SK-N-SH (cell line): ENCODE results near the gene SMARCC2. TPM values are rescaled to one million over a fixed set of nuclear protein-coding genes. Genes with fewer than 3 reads are reported as not detected.
A peak's percentile ranks its signal among the peaks of the same experiment; 100 is the strongest.

Experiments
- CTCF ChIA-PET: fragments of 300-600, 350-600 bp; formaldehyde crosslinking; extraction: SDS; loops from one replicate; lab custom pipeline; 2021; lab: Yijun Ruan, JAX
- POLR2A ChIA-PET: fragments of 350-600 bp; sonication (Branson Sonifier 250); formaldehyde crosslinking; extraction: SDS; loops from one replicate; lab custom pipeline; 2020; ENCODE audit warnings: antibody characterized with exemption, inconsistent platforms; lab: Yijun Ruan, JAX
- DNase-seq: peaks from one replicate; pipeline ENCODE4 v3.0.0; 2012
- H2AFZ ChIP-seq: fragments of 200-600 bp; sonication (generic); 2 replicates; pipeline ENCODE4 v1.8.1; 2016; ENCODE audit warnings: antibody characterized with exemption, mild to moderate bottlenecking, low read depth
- H3F3A ChIP-seq: fragments of 200-600 bp; sonication (generic); replicated peaks from 2 replicates; pipeline ENCODE3; 2016; ENCODE audit warnings: antibody characterized with exemption, mild to moderate bottlenecking; ENCODE audit not compliant: insufficient read depth
- H3K27ac ChIP-seq, 2 experiments: fragments of 200-500 bp in 1 of 2; fragments of 200-600 bp in 1 of 2; sonication (Bioruptor generic) in 1 of 2; sonication (generic), shearing (Covaris generic) in 1 of 2; 2 replicates each; pipeline versions ENCODE4 v1.5.1 to v1.6.1; 2014 to 2016; ENCODE audit warnings: low read depth in 2 of 2, inconsistent platforms in 1 of 2, low read length in 1 of 2, mild to moderate bottlenecking in 1 of 2, mixed read lengths in 1 of 2
- H3K27me3 ChIP-seq: fragments of 200-600 bp; sonication (generic), shearing (Covaris generic); 2 replicates; pipeline ENCODE4 v1.6.1; 2016; ENCODE audit warnings: mixed run types; ENCODE audit not compliant: insufficient read depth
- H3K36me3 ChIP-seq, 2 experiments: fragments of 200-500 bp in 1 of 2; fragments of 200-600 bp in 1 of 2; sonication (Bioruptor generic) in 1 of 2; sonication (generic) in 1 of 2; replicated peaks in 1 of 2; 2 replicates each; pipeline versions ENCODE3 to v1.5.1; 2014 to 2016; ENCODE audit warnings: low read length in 1 of 2, mild to moderate bottlenecking in 1 of 2; ENCODE audit not compliant: insufficient read depth in 2 of 2, control insufficient read depth in 1 of 2
- H3K4me1 ChIP-seq, 2 experiments: fragments of 200-500 bp in 1 of 2; fragments of 200-600 bp in 1 of 2; sonication (Bioruptor generic) in 1 of 2; sonication (generic), shearing (Covaris generic) in 1 of 2; 2 replicates each; pipeline versions ENCODE4 v1.5.1 to v1.6.1; 2014 to 2016; ENCODE audit warnings: low read depth in 1 of 2, low read length in 1 of 2, mixed run types in 1 of 2; ENCODE audit not compliant: insufficient read depth in 2 of 2, control insufficient read depth in 1 of 2
- H3K4me2 ChIP-seq: fragments of 200-600 bp; sonication (generic), shearing (Covaris generic); 2 replicates; pipeline ENCODE4 v1.6.1; 2017; ENCODE audit warnings: mixed run types
- H3K4me3 ChIP-seq, 2 experiments: fragments of 200-500 bp in 1 of 2; fragments of 200-600 bp in 1 of 2; sonication (Bioruptor generic) in 1 of 2; sonication (generic), shearing (Covaris generic) in 1 of 2; 2 replicates each; pipeline versions ENCODE4 v1.5.1 to v1.8.1; 2014 to 2016; ENCODE audit warnings: low read depth in 2 of 2, inconsistent platforms in 1 of 2, low read length in 1 of 2, mild to moderate bottlenecking in 1 of 2, mixed read lengths in 1 of 2, moderate library complexity in 1 of 2
- H3K79me2 ChIP-seq: fragments of 200-600 bp; sonication (generic); 2 replicates; pipeline ENCODE4 v1.8.1; 2017; ENCODE audit warnings: mild to moderate bottlenecking; ENCODE audit not compliant: insufficient read depth
- H3K9ac ChIP-seq: fragments of 200-600 bp; sonication (generic); 2 replicates; pipeline ENCODE4 v1.6.1; 2017; ENCODE audit warnings: mixed run types
- H3K9me2 ChIP-seq: fragments of 200-600 bp; sonication (generic); 2 replicates; pipeline ENCODE4 v1.6.1; 2017; ENCODE audit warnings: mixed run types
- H3K9me3 ChIP-seq: fragments of 200-600 bp; sonication (generic); 2 replicates; pipeline ENCODE4 v1.6.1; 2017; ENCODE audit warnings: mixed run types, mild to moderate bottlenecking, moderate library complexity
- H4K20me1 ChIP-seq: fragments of 200-600 bp; sonication (generic); 2 replicates; pipeline ENCODE4 v1.6.1; 2017; ENCODE audit warnings: mild to moderate bottlenecking, mixed run types; ENCODE audit not compliant: insufficient read depth
- CHD2 ChIP-seq: fragments of 150-350 bp; IDR thresholded peaks from 2 replicates; pipeline ENCODE4 v1.6.1; 2018; ENCODE audit warnings: low read length; ENCODE audit not compliant: partially characterized antibody
- EP300 ChIP-seq, 2 experiments: IDR thresholded peaks; 2 replicates each; pipeline versions ENCODE4 v1.4.0 to v1.6.1; 2012; ENCODE audit warnings: borderline replicate concordance in 1 of 2, low read depth in 1 of 2, low read length in 1 of 2
- EZH2phosphoT487 ChIP-seq: fragments of 200-600 bp; sonication (generic); IDR thresholded peaks from 2 replicates; pipeline ENCODE4 v1.6.1; 2017; ENCODE audit warnings: low read depth, mixed run types, mild to moderate bottlenecking, antibody characterized with exemption, moderate library complexity, borderline replicate concordance
- FOXJ3 ChIP-seq: sonication (generic); formaldehyde crosslinking; IDR thresholded peaks from 2 replicates; pipeline ENCODE4 v1.5.1; 2020; ENCODE audit warnings: mild to moderate bottlenecking, missing genetic modification reagents
- FOXM1 ChIP-seq: IDR thresholded peaks from 2 replicates; pipeline ENCODE4 v1.4.0; 2012; ENCODE audit warnings: low read depth, mild to moderate bottlenecking
- GABPA ChIP-seq: IDR thresholded peaks from 2 replicates; pipeline ENCODE4 v1.4.0; 2012; ENCODE audit warnings: low read depth, mild to moderate bottlenecking
- GATA2 ChIP-seq: sonication (generic); formaldehyde crosslinking; IDR thresholded peaks from 2 replicates; pipeline ENCODE4 v1.5.0; 2020; ENCODE audit warnings: mild to moderate bottlenecking, missing genetic modification reagents
- IRF3 ChIP-seq: fragments of 150-350 bp; IDR thresholded peaks from 2 replicates; pipeline ENCODE4 v1.6.1; 2016; ENCODE audit warnings: mild to moderate bottlenecking, low read depth, low read length
- MAX ChIP-seq: IDR thresholded peaks from 2 replicates; pipeline ENCODE4 v1.4.0; 2012; ENCODE audit warnings: low read depth
- MEF2A ChIP-seq: IDR thresholded peaks from 2 replicates; pipeline ENCODE4 v1.4.0; 2012; ENCODE audit warnings: low read depth, borderline replicate concordance
- NFIC ChIP-seq: IDR thresholded peaks from 2 replicates; pipeline ENCODE4 v1.4.0; 2012; ENCODE audit warnings: borderline replicate concordance
- NRF1 ChIP-seq: IDR thresholded peaks from 2 replicates; pipeline ENCODE4 v1.6.1; 2012; ENCODE audit warnings: low read depth, mild to moderate bottlenecking, low read length
- RAD21 ChIP-seq: IDR thresholded peaks from 2 replicates; pipeline ENCODE4 v1.6.1; 2012; ENCODE audit warnings: mild to moderate bottlenecking, low read length
- RCOR1 ChIP-seq: fragments of 150-350 bp; IDR thresholded peaks from 2 replicates; pipeline ENCODE4 v1.6.1; 2017; ENCODE audit warnings: antibody characterized with exemption, low read length
- RFX5 ChIP-seq: IDR thresholded peaks from 2 replicates; pipeline ENCODE4 v1.6.1; 2012; ENCODE audit warnings: mild to moderate bottlenecking, improper control_type of control experiment, low read length
- RXRA ChIP-seq: IDR thresholded peaks from 2 replicates; pipeline ENCODE4 v1.4.0; 2012; ENCODE audit warnings: low read depth, mild to moderate bottlenecking, borderline replicate concordance
- SIN3A ChIP-seq: IDR thresholded peaks from 2 replicates; pipeline ENCODE4 v1.6.1; 2012; ENCODE audit warnings: low read depth, mild to moderate bottlenecking, low read length, moderate library complexity, borderline replicate concordance
- SMC3 ChIP-seq: IDR thresholded peaks from 2 replicates; pipeline ENCODE4 v1.6.1; 2012; ENCODE audit warnings: low read depth, low read length, improper control_type of control experiment
- TAF1 ChIP-seq: IDR thresholded peaks from 2 replicates; pipeline ENCODE4 v1.6.1; 2012; ENCODE audit warnings: low read depth, mild to moderate bottlenecking, low read length, moderate library complexity, borderline replicate concordance
- TCF12 ChIP-seq: IDR thresholded peaks from 2 replicates; pipeline ENCODE4 v1.4.0; 2012
- USF1 ChIP-seq: IDR thresholded peaks from 2 replicates; pipeline ENCODE4 v1.4.0; 2012; ENCODE audit warnings: low read depth, borderline replicate concordance
- YY1 ChIP-seq: IDR thresholded peaks from 2 replicates; pipeline ENCODE4 v1.4.0; 2012; ENCODE audit warnings: low read depth, mild to moderate bottlenecking
- WGBS: methylation state at CpG from one replicate; pipeline ENCODE4 v1.1.6; 2017; ENCODE audit warnings: low lambda C conversion rate; 5-methylcytosine and 5-hydroxymethylcytosine counted together
- polyA plus RNA-seq, 3 experiments: library from polyadenylated mRNA; depleted of rRNA; stranded (reverse); fragments of >200 nt; gene quantifications; 2 replicates each; pipeline ENCODE4 v1.2.3, GENCODE V29; 2012
- TF ChIP-seq, protein P1 (sequence below): IDR thresholded peaks from 2 replicates; pipeline ENCODE4 v1.6.1; 2012; ENCODE audit warnings: mild to moderate bottlenecking, low read depth, low read length, moderate library complexity
- TF ChIP-seq, protein P2 (sequence below): IDR thresholded peaks from 2 replicates; pipeline ENCODE4; 2012

SMARCC2 gene
- polyA plus RNA-seq, 1 of the 3 experiments (the other 2 are of a cell fraction), result 64.3 TPM

- Histone ChIP-seq H3K4me3 (peak within 1 kb of the TSS; percentile 89 to 94), H3K9me3 (no peaks in the 10 kb centered on the region), H3F3A (peaks cover 35% of the 10 kb centered on the region), H3K27ac (peak within 1 kb of the TSS; percentile 93 to 95), H3K36me3 (peaks cover 17 to 36% of the 10 kb centered on the region in 2 experiments), H2AFZ (peak within 1 kb of the TSS; percentile 23; the same call in 1 of the 2 replicates), H3K4me2 (peak within 1 kb of the TSS; percentile 93), H3K9ac (peak within 1 kb of the TSS; percentile 97), H3K4me1 (peaks cover 18 to 20% of the 10 kb centered on the region in 2 experiments; a peak in 3 of 4 replicates), H3K9me2 (no peaks in the 10 kb centered on the region), H3K79me2 (peaks cover 46% of the 10 kb centered on the region), H3K27me3 (no peaks in the 10 kb centered on the region), H4K20me1 (peaks cover 3% of the 10 kb centered on the region; the same call in 1 of the 2 replicates)
- ChIA-PET POLR2A (interaction anchor here (0.6 to 2.5 kb wide), 19 partner anchors 9 to 379 kb away, joined by 3 to 44 read pairs (median 3); partner anchors contain the start of genes DNAJC14, ERBB3, ESYT1 and MYL6), CTCF (interaction anchor here (0.6 to 16.0 kb wide), 28 partner anchors 9 to 512 kb away, joined by 3 to 272 read pairs (median 4); partner anchors contain the start of genes ANKRD52, ERBB3, ESYT1 and MYL6)
- 2% methylated on average over 17 of the region's 61 CpGs for WGBS
- DNase-seq, result peak; percentile 89
- TF ChIP-seq NRF1 (no peak), MEF2A (no peak; the same call in 1 of the 2 replicates), FOXM1 (no peak), SIN3A (peak; percentile 100), TCF12 (peak; percentile 65), GATA2 (CRISPR knock-in tag) (no peak), YY1 (peak; percentile 58; the same call in 1 of the 2 replicates), NFIC (peak; percentile 51; the same call in 1 of the 2 replicates), USF1 (no peak), MAX (peak; percentile 96), RFX5 (peak; percentile 66; the same call in 1 of the 2 replicates), EP300 (IDR thresholded peaks at IDR 0.05; ENCODE audit: borderline replicate concordance in 1 of 2, low read depth in 1 of 2, low read length in 1 of 2) (peak in 1 of 2 experiments; percentile 51; a peak in 2 of 4 replicates), FOXJ3 (CRISPR knock-in tag) (peak; percentile 68; the same call in 1 of the 2 replicates), EZH2phosphoT487 (no peak), SMC3 (no peak), IRF3 (no peak), TAF1 (peak; percentile 83), RAD21 (no peak), RCOR1 (peak; percentile 48), GABPA (peak; percentile 99), CHD2 (peak; percentile 97), RXRA (no peak; the same call in 1 of the 2 replicates)
- TF ChIP-seq, protein P1, sequence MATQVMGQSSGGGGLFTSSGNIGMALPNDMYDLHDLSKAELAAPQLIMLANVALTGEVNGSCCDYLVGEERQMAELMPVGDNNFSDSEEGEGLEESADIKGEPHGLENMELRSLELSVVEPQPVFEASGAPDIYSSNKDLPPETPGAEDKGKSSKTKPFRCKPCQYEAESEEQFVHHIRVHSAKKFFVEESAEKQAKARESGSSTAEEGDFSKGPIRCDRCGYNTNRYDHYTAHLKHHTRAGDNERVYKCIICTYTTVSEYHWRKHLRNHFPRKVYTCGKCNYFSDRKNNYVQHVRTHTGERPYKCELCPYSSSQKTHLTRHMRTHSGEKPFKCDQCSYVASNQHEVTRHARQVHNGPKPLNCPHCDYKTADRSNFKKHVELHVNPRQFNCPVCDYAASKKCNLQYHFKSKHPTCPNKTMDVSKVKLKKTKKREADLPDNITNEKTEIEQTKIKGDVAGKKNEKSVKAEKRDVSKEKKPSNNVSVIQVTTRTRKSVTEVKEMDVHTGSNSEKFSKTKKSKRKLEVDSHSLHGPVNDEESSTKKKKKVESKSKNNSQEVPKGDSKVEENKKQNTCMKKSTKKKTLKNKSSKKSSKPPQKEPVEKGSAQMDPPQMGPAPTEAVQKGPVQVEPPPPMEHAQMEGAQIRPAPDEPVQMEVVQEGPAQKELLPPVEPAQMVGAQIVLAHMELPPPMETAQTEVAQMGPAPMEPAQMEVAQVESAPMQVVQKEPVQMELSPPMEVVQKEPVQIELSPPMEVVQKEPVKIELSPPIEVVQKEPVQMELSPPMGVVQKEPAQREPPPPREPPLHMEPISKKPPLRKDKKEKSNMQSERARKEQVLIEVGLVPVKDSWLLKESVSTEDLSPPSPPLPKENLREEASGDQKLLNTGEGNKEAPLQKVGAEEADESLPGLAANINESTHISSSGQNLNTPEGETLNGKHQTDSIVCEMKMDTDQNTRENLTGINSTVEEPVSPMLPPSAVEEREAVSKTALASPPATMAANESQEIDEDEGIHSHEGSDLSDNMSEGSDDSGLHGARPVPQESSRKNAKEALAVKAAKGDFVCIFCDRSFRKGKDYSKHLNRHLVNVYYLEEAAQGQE, result 0 out of 2 replicates have a peak, but pooled peaks have one; percentile 6
- TF ChIP-seq, protein P2, sequence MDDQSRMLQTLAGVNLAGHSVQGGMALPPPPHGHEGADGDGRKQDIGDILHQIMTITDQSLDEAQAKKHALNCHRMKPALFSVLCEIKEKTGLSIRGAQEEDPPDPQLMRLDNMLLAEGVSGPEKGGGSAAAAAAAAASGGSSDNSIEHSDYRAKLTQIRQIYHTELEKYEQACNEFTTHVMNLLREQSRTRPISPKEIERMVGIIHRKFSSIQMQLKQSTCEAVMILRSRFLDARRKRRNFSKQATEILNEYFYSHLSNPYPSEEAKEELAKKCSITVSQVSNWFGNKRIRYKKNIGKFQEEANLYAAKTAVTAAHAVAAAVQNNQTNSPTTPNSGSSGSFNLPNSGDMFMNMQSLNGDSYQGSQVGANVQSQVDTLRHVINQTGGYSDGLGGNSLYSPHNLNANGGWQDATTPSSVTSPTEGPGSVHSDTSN, result peak; percentile 95
These were observed 71.2 kb downstream of the SMARCC2 start, which contains the start of gene ZC3H10 for GRCh38 chr12:56117778-56118687. Gene ZC3H10, plus strand, starts transcription at chr12:56118266. Its CDS starts 2,297 bp downstream, at chr12:56120563.
